T47D (cell line): Measurements from ENCODE around the gene EDEM2.
"Not testable (repeated sequence)": the region's sequence is repeated elsewhere in the genome, so short reads cannot be mapped to it uniquely, and the experiment has no call there.

Experiments used
- DNase-seq, 2 experiments: peaks; one replicate each; pipeline versions ENCODE4 v3.0.0 to v3.0.0-alpha.2; 2011 to 2012; ENCODE audit warnings: low read depth in 1 of 2, low spot score in 1 of 2
- JUND ChIP-seq: IDR thresholded peaks from 2 replicates; pipeline ENCODE4 v1.6.1; 2012; ENCODE audit warnings: low read depth
- in situ Hi-C: cut with HindIII; loops from 2 replicates; pipeline ENCODE4 v1.10.0; 2016; ENCODE audit warnings: low sequenced_read_pairs, low pct_unique_long_range_greater_than_20kb

The EDEM2 gene

GRCh38 chr20:35179292-35180212, 32.4 kb upstream of the EDEM2 start:
- DNase-seq, result no peak
- in situ Hi-C loops, result no loop called here
- TF ChIP-seq JUND, result no peak

DNA sequence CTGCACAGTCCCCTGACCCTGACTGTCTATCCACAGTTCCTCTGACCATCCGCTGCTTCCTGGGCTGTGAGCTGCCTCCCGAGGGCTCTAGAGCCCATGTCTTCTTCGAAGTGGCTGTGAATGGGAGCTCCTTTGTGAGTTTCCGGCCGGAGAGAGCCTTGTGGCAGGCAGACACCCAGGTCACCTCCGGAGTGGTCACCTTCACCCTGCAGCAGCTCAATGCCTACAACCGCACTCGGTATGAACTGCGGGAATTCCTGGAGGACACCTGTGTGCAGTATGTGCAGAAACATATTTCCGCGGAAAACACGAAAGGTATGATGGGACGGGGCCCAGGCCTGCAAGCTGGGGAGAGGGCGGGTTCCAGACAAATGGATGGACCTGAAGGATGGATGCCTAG, 29.0 kb upstream of the EDEM2 start:
- in situ Hi-C loops, result no loop called here
- DNase-seq, result no peak
- no peak for TF ChIP-seq JUND

- TF ChIP-seq JUND, result no peak
- in situ Hi-C loops, result no loop called here
- DNase-seq, result peak; percentile 78 to 79
Measured at GRCh38 chr20:35174458-35175216, 27.5 kb upstream of the EDEM2 start.

DNA sequence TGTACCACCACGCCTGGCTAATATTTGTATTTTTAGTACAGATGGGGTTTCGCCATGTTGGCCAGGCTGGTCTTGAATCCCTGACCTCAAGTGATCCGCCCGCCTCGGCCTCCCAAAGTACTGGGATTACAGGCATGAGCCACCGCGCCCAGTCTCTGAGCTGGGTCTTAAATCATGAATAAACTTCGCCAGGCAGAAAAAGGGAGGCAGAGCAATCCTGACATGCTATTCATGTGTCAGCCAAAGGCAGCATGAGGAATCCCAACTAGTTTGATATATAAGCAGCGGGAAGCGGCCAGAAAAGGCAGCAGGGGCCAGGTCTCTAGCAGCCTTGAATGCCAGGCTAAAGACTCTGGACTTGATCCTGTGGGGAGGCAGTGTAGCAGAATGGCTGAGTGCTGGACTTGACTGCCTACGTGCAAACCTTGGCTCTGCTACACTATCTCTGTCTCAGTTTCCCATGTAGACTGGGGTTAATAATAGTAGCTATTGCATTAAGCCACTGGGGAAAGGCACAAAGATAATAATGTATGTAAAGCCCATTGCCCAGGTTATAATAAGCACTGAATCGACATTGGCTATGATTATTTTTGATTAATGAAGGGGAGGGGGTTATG, 26.5 kb upstream of the EDEM2 start:
- no peak for TF ChIP-seq JUND
- no peak for DNase-seq
- in situ Hi-C loops, result no loop called here

- in situ Hi-C loops, result no loop called here
Measured at GRCh38 chr20:35172434-35172806, 25.3 kb upstream of the EDEM2 start.

GRCh38 chr20:35171753-35172433, 24.8 kb upstream of the EDEM2 start, which contains the start of gene PROCR:
Gene PROCR (plus strand): TSS chr20:35172072. CDS start chr20:35172155, 83 bp downstream.
- DNase-seq, result peak; percentile 82 to 92
- in situ Hi-C loops, result no loop called here
- no peak for TF ChIP-seq JUND

More at GRCh38 chr20:35172434-35172806, 25.3 kb upstream of the EDEM2 start:
- no peak for TF ChIP-seq JUND
- no peak for DNase-seq

- DNase-seq, result no peak
- in situ Hi-C loops, result no loop called here
- no peak for TF ChIP-seq JUND
Measured at GRCh38 chr20:35171438-35171752, 24.3 kb upstream of the EDEM2 start.

DNA sequence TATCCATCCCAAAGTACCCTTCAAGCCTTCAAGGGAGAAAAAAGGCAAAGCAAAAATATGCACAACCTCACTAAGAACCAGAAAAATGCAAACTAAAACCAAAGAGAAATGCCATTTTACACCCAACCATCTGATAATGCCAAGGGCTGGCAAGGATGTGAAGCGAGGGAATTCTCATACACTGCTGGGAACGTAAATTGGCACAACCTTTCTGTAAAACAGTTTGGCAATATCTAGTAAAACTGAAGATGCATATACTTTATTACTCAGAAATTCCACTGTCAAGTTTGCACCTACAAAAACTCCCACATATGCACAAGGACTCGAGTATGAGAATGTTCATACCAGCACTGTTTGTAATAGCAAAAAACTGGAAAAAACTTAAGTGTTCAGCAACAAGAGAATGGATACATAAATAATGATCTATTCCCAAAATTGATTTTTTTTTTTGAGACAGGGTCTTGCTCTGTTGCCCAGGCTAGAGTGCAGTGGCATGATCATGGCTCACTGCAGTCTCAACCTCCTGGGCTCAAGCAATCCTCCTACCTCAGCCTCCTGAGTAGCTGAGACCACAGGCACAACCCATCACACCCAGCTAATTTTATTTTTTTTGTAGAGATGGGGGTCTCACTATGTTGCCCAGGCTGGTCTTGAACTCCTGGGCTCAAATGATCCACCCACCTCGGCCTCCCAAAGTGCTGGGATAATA, 21.7 kb upstream of the EDEM2 start:
- in situ Hi-C loops, DNase-seq: not testable (repeated sequence)

DNA sequence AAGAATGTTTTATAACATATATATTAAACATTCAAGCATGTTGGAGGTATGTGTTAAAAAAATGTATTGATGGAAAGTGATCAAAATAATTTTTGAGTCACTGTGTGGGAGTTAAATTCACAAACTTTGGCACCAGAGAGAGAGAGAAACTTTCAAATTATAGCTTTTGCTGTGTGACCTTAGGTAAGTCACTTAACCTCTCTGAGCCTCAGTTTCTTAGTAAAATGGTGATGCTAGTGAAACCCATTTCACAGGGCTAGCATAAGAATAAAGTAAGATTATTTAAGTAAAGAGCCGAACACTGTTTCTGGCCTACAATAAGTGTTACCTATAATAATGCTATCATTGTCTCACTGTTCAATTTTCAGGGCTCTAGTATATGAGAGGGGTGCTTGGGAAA, 20.7 kb upstream of the EDEM2 start:
- in situ Hi-C loops, result no loop called here
- no peak for DNase-seq
- no peak for TF ChIP-seq JUND

DNA sequence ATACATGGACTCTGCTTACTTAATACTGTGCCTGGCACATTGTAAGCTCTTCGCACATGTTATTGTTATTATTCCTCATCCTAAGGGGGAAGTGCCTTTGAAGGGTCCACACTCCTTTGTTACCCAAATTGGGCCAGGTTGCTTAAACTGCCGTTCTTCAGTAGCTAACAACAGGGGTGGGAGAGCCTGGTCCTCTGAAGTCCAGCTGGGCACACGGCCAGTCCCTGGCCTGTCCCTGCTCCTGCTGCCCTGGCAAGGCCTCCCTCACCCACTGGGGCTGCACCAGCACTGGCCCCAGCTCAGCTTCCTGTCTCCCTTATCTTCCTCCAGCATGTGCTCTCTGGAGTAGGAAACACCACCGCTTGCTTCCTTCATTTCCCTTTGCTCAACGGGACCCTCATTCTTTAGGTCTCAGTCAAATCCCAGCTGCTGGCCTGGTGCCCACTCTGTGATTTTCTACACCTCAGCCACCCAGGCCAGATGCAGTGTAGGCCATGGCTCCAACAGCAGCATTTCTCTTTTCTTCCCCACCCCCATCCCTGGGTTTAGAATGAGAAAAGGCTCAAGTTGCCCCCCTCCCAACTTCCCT, 19.2 kb upstream of the EDEM2 start:
- DNase-seq, result no peak
- in situ Hi-C loops, result no loop called here
- TF ChIP-seq JUND, result no peak
